HCT116 (cell line): ENCODE measurements around the gene CHAF1A.

ENCODE experiments used
- CTCF ChIP-seq, 3 experiments: fragments of 200-600 bp in 1 of 3; sonication (generic) in 1 of 3; IDR thresholded peaks in 2 of 3; conservative IDR thresholded peaks in 1 of 3; 2 replicates each; pipeline ENCODE4 v1.5.1; 2012 to 2017; ENCODE audit warnings: low read depth in 2 of 3, low read length in 2 of 3, antibody characterized with exemption in 1 of 3, borderline replicate concordance in 1 of 3, control low read depth in 1 of 3, mild to moderate bottlenecking in 1 of 3, mixed read lengths in 1 of 3, mixed run types in 1 of 3, moderate library complexity in 1 of 3; ENCODE audit not compliant: insufficient read depth in 1 of 3
- ELF1 ChIP-seq: IDR thresholded peaks from 2 replicates; pipeline ENCODE4 v1.6.1; 2012; ENCODE audit warnings: low read depth, borderline replicate concordance
- EZH2 ChIP-seq: fragments of 200-600 bp; sonication (generic); IDR thresholded peaks from 2 replicates; pipeline ENCODE4 v1.6.1; 2017; ENCODE audit warnings: antibody characterized with exemption, mixed run types
- MAX ChIP-seq: IDR thresholded peaks from 2 replicates; pipeline ENCODE4 v1.6.1; 2012
- POLR2A ChIP-seq: IDR thresholded peaks from 2 replicates; pipeline ENCODE4 v1.7.0; 2011; ENCODE audit warnings: borderline replicate concordance; ENCODE audit not compliant: insufficient read depth, insufficient read length; ENCODE audit errors: extremely low read depth
- POLR2AphosphoS5 ChIP-seq: IDR thresholded peaks from 2 replicates; pipeline ENCODE4 v1.6.1; 2011; ENCODE audit warnings: mild to moderate bottlenecking, low read depth, low read length, moderate library complexity
- RAD21 ChIP-seq: IDR thresholded peaks from 2 replicates; pipeline ENCODE4 v1.6.1; 2012; ENCODE audit warnings: low read depth, mild to moderate bottlenecking
- ZBTB33 ChIP-seq: IDR thresholded peaks from 2 replicates; pipeline ENCODE4 v1.6.1; 2011; ENCODE audit warnings: mild to moderate bottlenecking, low read length, moderate library complexity; ENCODE audit not compliant: insufficient replicate concordance; ENCODE audit errors: extremely low read depth

GRCh38 chr19:4447327-4448146 lies 45.1 kb downstream of the CHAF1A start:
- TF ChIP-seq CTCF (IDR thresholded peaks at IDR 0.05 in 2 of 3, conservative IDR thresholded peaks at IDR 0.05 in 1 of 3; ENCODE audit: borderline replicate concordance in 1 of 3, insufficient read depth in 1 of 3, low read depth in 2 of 3, low read length in 2 of 3) (no peak), POLR2A (no peak), MAX (no peak), ZBTB33 (no peak), RAD21 (no peak), ELF1 (no peak), POLR2AphosphoS5 (no peak), EZH2 (no peak)
